ENCODE data around the gene HM13.

- TF ChIP-seq CTCF (conservative IDR thresholded peaks at IDR 0.05; ENCODE audit: low read depth, low read length) (no peak), MAFK (IDR thresholded peaks at IDR 0.05; ENCODE audit: low read depth, low read length) (no peak), POLR2A (IDR thresholded peaks at IDR 0.05; ENCODE audit: low read depth, low read length) (no peak), RAD21 (IDR thresholded peaks at IDR 0.05; ENCODE audit: low read length) (no peak), SMC3 (IDR thresholded peaks at IDR 0.05; ENCODE audit: low read depth, low read length) (no peak), MAZ (IDR thresholded peaks at IDR 0.05; ENCODE audit: borderline replicate concordance, low read depth, low read length) (no peak), RFX5 (IDR thresholded peaks at IDR 0.05; ENCODE audit: low read depth, low read length) (no peak), CEBPB (IDR thresholded peaks at IDR 0.05; ENCODE audit: low read depth, low read length) (no peak), BHLHE40 (IDR thresholded peaks at IDR 0.05; ENCODE audit: low read depth, low read length) (no peak)
- TF ChIP-seq, protein P1, sequence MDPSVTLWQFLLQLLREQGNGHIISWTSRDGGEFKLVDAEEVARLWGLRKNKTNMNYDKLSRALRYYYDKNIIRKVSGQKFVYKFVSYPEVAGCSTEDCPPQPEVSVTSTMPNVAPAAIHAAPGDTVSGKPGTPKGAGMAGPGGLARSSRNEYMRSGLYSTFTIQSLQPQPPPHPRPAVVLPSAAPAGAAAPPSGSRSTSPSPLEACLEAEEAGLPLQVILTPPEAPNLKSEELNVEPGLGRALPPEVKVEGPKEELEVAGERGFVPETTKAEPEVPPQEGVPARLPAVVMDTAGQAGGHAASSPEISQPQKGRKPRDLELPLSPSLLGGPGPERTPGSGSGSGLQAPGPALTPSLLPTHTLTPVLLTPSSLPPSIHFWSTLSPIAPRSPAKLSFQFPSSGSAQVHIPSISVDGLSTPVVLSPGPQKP (IDR thresholded peaks at IDR 0.05; ENCODE audit: borderline replicate concordance, low read depth, low read length): no peak
Measured at GRCh38 chr20:31474758-31475427, 39.3 kb upstream of the HM13 start, which contains the start of the genes DEFB124 and REM1.

Data from IMR-90 (cell line).